Activated CD8-positive, alpha-beta memory T cell treated with anti-CD3 and anti-CD28 coated beads for 48 hours (primary cell): ENCODE data around the gene TM9SF2.

Experiments used
- DNase-seq, 3 experiments: peaks; one replicate each; pipeline ENCODE4 v3.0.0-alpha.2; 2020; ENCODE audit warnings: low read depth in 2 of 3, low spot score in 2 of 3

The TM9SF2 gene

GRCh38 chr13:99575376-99576120 is 74.3 kb downstream of the TM9SF2 start:
- no peak for DNase-seq

- no peak for DNase-seq
Observed at GRCh38 chr13:99577934-99578917, 77.0 kb downstream of the TM9SF2 start.

DNA sequence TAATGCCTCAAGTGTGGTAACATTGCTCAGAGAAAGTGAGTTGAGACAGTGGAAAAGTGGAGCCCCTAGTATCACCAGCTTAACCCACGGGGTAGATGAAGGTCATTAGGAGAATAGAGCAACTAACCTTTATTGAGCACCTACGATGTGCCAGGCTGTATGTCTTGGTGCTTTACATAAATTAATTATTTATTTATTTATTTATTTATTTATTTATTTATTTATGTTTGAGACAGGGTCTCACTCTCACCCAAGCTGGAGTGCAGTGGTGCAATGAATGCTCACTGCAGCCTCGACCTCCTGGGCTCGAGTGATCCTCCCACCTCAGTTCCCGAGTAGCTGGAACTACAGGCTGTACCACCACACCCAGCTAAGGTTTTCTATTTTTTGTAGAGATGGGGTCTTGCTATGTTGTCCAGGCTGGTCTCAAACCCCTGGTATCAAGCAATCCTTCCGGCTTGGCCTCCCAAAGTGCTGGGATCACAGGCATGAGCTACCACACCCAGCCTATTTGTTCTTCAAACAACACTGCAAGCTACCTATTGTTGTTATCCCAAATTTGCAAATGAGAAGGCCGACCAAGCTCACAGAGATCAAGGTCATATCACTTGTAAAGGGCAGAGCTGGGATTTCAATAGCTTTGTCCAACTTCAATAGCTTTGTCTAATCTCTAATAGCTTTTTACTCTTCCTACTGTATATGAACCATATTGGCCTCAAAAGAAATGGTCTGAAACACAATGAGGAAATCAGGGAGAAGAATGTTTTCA is 79.4 kb downstream of the TM9SF2 start:
- no peak for DNase-seq

DNA sequence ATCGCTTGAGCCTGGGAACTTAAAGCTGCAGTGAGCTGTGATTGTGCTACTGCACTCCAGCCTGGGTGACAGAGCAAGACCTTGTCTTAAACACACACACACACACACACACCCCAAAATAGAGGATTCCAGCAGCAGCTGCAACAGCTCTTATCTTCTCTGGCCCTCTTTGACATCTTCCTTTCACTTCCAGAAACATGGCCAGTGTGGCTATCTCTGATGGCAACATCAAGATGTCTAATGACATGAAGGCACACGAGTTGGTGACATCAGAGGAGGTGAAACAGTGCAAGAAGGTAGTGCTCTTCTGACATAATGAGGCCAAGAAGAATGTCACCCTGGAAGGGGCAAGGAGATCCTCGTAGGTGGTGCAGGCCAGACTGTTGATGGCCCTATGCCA is 81.2 kb downstream of the TM9SF2 start:
- DNase-seq: no peak

DNA sequence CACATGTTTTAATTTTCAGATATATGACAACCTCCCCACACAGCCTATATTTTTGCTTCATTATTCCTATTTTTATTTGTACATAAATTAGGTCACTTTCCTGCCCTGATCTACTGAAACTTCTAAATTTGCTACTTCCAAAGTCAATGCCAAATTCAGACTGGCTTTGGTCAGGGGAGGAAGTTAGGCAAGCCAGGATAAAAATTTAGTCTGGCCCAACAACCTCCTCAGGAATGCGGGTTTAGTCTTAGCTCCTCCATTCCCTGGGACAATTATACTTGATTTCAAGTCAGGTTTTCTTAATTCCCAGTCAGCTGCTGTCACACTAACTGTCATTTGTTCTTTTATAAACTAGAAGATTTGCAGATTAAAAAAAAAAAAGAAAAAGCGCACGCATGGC is 84.3 kb downstream of the TM9SF2 start:
- no peak for DNase-seq

DNA sequence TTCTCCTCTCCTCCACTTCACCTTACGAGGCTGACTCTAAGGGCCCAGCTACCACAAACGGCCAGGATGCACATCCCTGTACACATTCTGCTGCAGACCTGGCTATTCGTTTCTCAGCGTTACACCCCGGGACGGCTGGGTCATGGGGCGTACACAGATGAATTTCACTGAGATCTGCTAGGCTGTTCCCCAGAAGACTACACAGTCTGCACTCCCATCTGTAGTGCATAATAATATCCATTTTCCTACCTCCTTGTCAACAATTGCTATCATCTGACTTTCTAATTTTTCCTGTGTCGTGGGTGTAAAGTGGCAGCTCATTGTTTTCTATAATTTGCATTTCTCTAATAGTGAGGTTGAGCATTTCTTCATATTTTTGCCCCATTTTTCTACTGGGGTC is 85.7 kb downstream of the TM9SF2 start:
- DNase-seq: no peak

DNA sequence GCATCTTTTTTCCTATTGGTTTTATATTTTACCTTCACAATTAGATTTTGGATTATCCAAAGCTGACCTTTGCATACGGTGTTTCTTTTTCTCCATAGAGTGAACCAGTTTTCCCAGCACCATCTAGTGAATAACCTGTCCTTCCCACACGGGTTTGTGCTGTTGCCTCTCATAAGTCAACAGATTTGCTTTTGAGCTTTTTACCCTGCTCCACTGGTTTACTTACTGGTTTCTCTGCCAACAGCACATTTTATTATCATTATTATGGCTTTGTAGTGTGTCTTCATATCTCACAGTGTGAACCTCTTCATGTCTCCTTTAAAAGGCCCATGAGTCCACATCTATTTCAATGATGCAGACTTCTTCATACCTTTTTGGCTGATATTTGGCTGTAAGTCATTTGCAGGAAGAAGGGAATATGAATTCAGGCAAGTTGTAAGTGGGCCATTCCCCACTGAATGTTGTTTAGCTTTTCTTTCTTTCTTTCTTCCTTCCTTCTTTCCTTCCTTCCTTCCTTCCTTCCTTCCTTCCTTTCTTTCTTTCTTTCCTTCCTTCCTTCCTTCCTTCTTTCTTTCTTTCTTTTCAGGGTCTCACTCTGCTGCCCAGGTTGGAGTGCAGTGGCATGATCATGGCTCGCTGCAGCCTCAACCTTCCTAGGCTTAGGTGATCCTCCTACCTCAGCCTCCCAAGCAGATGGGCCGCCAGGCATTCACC is 86.8 kb downstream of the TM9SF2 start:
- DNase-seq: no peak

GRCh38 chr13:99589575-99589974 is 88.3 kb downstream of the TM9SF2 start:
- no peak for DNase-seq

DNA sequence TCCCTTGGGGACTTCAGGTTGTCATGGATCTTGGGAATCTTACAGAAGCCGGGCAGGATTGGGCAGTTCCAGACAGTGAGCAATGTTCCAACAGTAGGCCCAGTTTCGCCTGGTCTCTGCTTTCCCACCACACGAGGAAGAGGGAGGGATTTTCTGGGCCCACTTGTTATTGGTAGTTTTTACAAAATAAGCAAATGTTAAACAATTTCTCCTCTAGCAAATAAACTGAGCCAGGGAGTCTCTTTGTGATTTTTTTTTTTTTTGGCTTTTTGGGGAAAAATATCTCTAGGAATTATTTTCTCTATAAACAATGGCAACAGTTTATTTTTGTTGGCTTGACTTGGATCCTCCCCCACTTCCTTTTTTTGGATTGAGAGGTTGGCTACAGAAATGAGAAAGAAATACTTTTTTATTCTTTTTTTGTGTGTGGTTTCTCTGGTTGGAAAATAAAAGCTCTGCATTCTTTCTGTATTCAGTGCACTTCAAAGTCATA is 89.3 kb downstream of the TM9SF2 start:
- no peak for DNase-seq

- DNase-seq: no peak
Observed at GRCh38 chr13:99596180-99596579, 94.9 kb downstream of the TM9SF2 start.

DNA sequence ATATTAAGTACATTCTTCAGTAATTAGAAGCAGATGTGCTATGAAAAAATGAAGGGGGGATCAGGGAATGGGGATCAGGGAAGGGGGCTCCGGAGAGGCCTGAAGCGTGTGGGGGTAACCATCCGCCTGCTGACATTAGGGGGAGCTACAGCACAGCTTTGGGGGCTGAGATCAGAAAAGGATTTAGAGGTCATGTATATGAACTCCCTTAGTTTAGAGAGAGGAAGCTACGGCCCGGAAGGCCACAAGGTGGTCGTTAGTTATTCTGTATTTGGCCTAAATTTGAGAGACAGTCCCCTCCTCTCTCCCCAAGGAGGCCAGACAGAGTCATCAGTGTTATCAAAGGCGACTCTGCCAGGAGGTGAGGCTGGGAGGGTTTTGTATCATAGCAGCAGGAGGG is 99.0 kb downstream of the TM9SF2 start:
- no peak for DNase-seq

DNA sequence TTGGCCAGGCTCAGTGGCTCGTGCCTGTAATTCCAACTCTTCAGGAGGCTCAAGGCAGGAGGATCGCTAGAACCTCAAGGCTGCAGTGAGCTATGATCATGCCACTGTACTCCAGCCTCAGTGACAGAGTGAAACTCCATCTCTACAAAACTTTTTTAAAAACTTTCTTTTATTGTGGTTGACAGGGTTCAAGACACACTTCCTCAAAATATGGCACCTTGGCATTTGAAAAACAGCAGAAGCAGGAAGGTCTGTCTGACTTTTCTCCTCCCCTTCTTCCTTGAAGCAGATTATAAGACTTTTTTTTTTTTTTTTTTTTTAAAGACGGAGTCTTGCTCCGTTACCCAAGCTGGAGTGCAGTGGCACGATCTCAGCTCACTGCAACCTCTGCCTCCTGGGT is 100.3 kb downstream of the TM9SF2 start:
- no peak for DNase-seq

DNA sequence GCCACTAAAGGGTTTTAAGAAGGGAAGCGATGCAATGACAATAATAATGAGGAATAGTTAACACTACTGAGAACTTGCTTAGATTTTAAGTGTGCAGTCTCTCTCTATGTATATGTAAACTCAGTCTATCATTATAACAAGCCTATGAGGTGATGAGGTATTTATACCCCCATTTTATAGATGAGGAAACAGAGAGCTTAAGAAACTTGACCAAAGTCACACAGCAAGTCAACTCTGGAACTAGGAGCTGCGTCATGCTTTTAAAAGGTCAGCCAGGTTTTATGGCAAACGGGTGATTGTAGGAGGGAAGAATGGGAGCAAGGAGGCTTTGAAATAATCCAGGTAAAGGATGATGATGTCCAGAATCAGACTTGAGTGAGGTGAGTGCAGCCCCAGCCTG is 103.4 kb downstream of the TM9SF2 start:
- DNase-seq: no peak

DNA sequence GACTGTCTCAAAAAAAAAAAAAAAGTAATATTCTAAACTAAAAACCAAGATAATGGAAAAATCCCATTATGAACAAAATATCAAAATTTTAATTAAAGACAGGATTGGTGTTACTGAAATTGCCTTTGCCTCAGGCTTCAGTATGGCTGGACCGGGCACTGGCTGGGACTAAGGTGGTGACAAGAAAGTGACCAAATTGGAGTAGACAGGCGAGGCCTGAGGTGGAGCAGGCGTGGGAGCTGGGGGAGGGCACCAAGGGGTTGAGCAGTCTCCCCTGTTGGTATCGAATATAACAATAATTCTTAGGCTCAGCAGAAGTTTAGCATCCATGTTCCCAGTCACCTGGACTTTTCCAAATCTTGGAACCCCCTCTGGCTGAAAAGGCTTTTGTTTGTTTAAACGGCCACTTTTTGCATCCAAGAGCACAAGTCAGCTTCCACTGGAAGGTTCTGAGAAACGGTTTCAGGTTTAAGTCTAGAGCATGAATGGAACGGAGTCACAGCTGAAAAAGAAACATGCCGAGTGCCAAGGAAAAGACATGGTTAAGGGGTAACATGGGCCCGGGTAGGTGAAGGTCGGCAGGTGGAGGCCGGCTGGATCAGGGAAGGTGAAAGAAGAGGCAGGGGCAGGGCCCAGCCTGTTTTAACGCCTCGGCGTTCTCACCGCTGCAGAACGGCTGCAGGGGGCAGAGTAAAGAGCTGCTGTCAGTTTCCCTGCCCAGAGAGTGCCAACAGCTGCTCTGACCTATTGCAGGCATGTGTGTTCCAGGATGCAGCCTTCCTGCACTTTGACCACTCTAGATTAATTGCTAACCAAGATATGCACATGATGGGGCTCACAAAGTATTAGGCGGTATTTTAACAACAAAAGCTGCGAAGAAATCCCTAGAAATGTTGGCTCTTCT is 104.4 kb downstream of the TM9SF2 start:
- peak in 2 of 3 experiments; percentile 7 for DNase-seq

DNA sequence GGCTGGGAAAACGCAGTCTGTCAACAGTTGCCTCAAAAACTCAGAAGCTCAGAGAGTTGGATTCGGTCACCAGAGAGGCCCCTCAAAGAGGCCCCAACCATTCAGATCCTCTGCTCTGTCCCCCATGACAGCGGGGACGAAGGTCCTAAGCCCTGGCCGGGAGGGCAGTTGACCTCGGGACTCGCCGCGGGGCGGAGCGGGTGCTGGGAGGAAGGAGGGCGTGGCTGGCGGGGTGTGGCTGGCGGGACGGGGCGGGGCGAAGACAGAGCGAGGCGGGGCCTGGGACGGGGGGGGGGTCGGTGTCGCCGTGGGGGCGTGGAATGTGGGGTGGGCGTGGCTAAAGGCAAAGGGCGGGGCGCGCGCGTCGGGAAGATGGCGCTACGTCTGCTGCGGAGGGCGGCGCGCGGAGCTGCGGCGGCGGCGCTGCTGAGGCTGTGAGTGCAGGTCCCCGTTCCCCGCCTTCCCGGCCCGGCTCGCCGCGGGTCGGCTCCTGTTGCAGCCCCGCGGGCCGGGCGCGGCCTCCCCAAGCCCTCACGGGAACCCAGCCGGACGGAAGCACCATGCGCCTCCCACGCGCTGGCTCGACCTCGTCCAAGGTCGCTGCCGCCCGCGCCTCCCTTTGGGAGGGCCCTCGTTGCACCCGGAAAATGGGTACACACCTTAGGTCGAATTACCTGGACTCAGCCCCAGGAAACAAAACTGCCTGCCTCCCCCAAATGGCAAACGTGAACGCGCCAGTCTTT is 105.2 kb downstream of the TM9SF2 start, which contains the start of gene CLYBL:
CLYBL (plus strand) TSS at position 367 of the 743 bp plus-strand sequence.
- peak; percentile 74 to 88 (median 84) for DNase-seq

- DNase-seq: no peak
Observed at GRCh38 chr13:99608345-99608744, 107.1 kb downstream of the TM9SF2 start.

- DNase-seq: no peak
Observed at GRCh38 chr13:99610702-99611289, 109.5 kb downstream of the TM9SF2 start.
